Lung (tissue), 12 donors: ENCODE data around the gene NEK5. TPM values are rescaled to one million over a fixed set of nuclear protein-coding genes. Genes with fewer than 3 reads are reported as not detected.

Experiments
- ATAC-seq: fragments of 200-7000 bp; cut with Tn5 transposase; one replicate; pipeline ENCODE4 v1.9.1; 2020; ENCODE audit warnings: moderate number of reproducible peaks; ENCODE audit not compliant: insufficient read depth, low FRiP score
- DNase-seq, 3 donors: peaks; one replicate each; pipeline ENCODE4 v3.0.0-alpha.2; 2013 to 2017
- H3K27ac ChIP-seq, 2 donors: one replicate each; pipeline ENCODE4 v1.5.1; 2013; ENCODE audit warnings: mild to moderate bottlenecking in 2 of 2, moderate library complexity in 2 of 2, control low read depth in 1 of 2, inconsistent platforms in 1 of 2, low read depth in 1 of 2, low read length in 1 of 2
- H3K27me3 ChIP-seq, 3 donors: one replicate each; pipeline ENCODE4 v1.5.1; 2013; ENCODE audit warnings: low read length in 2 of 3; ENCODE audit not compliant: control insufficient read depth in 3 of 3, insufficient read depth in 3 of 3
- H3K36me3 ChIP-seq, 4 donors: one replicate each; pipeline ENCODE4 v1.5.1; 2013; ENCODE audit warnings: low read length in 4 of 4, mild to moderate bottlenecking in 1 of 4, moderate library complexity in 1 of 4; ENCODE audit not compliant: control insufficient read depth in 4 of 4, insufficient read depth in 4 of 4
- H3K4me1 ChIP-seq, 5 donors: one replicate each; pipeline ENCODE4 v1.5.1; 2013; ENCODE audit warnings: low read length in 5 of 5, mild to moderate bottlenecking in 2 of 5, moderate library complexity in 1 of 5; ENCODE audit not compliant: control insufficient read depth in 5 of 5, insufficient read depth in 5 of 5
- H3K4me3 ChIP-seq: one replicate; pipeline ENCODE4 v1.5.1; 2013; ENCODE audit warnings: mild to moderate bottlenecking, control low read depth, moderate library complexity
- H3K9ac ChIP-seq, 2 donors: one replicate each; pipeline ENCODE4 v1.5.1; 2013; ENCODE audit warnings: low read length in 2 of 2, control low read depth in 1 of 2; ENCODE audit not compliant: insufficient read depth in 1 of 2
- H3K9me3 ChIP-seq, 4 donors: one replicate each; pipeline ENCODE4 v1.5.1; 2013; ENCODE audit warnings: low read length in 3 of 4, mild to moderate bottlenecking in 1 of 4, moderate library complexity in 1 of 4; ENCODE audit not compliant: control insufficient read depth in 4 of 4, insufficient read depth in 3 of 4
- WGBS, 2 donors: extraction: QIAGEN DNeasy Blood & Tissue Kit; methylation state at CpG; one replicate each; pipeline ENCODE4 v1.1.7; 2013; 5-methylcytosine and 5-hydroxymethylcytosine counted together
- polyA plus RNA-seq, 2 donors: library from polyadenylated mRNA; stranded (reverse); fragments of 200-250 nt; gene quantifications; one replicate each; pipeline ENCODE4 v1.2.1, GENCODE V29; 2013
- total RNA-seq, 2 donors: library from RNA; depleted of rRNA in 1 of 2; stranded (reverse); fragments of >200 nt in 1 of 2; gene quantifications; one replicate each; pipeline ENCODE4 v1.2.1, GENCODE V29; 2014 to 2021
- TF ChIP-seq, protein P1 (sequence below): IDR thresholded peaks from 2 replicates; pipeline ENCODE4 v1.5.1; 2012; ENCODE audit warnings: mild to moderate bottlenecking; ENCODE audit errors: control extremely low read depth, extremely low read depth
- donor health status: control.
- donor health status: control.
- donor health status: Bipolar disorder and iron deficiency.
- donor health status: healthy.
- donor health status: DM: yes; HTN: yes; CAD: no.

The NEK5 gene
- total and polyA plus RNA-seq, 4 donors = 2.1 to 13.3 (median 6.1) TPM

DNA sequence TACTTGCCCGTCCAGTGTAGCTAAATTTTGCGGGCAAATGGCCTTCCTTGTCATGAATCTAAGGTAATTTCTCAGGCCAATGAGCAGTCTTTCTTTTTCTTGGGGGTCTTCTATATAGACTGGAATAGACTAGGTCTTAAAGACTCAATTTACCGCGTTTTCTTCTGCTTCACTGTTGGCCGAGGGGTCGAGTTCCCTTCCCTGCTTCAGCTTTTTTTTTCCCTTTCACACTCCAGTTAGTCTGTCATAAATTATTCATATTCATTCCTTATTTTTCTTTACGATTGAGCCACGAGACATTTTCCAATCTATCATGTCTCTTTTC lies 116.4 kb downstream of the NEK5 start:
- TF ChIP-seq, protein P1, sequence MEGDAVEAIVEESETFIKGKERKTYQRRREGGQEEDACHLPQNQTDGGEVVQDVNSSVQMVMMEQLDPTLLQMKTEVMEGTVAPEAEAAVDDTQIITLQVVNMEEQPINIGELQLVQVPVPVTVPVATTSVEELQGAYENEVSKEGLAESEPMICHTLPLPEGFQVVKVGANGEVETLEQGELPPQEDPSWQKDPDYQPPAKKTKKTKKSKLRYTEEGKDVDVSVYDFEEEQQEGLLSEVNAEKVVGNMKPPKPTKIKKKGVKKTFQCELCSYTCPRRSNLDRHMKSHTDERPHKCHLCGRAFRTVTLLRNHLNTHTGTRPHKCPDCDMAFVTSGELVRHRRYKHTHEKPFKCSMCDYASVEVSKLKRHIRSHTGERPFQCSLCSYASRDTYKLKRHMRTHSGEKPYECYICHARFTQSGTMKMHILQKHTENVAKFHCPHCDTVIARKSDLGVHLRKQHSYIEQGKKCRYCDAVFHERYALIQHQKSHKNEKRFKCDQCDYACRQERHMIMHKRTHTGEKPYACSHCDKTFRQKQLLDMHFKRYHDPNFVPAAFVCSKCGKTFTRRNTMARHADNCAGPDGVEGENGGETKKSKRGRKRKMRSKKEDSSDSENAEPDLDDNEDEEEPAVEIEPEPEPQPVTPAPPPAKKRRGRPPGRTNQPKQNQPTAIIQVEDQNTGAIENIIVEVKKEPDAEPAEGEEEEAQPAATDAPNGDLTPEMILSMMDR = no peak
- H3K9ac ChIP-seq = peak overlapping the region; percentile 78
- DNase-seq (no peak), ATAC-seq (no peak)
- H3K9me3 ChIP-seq = no peaks in the 10 kb centered on the region
- H3K4me1 ChIP-seq = peaks cover 3 to 22% (median 10%) of the 10 kb centered on the region in 5 donors
- H3K4me3 ChIP-seq = peak overlapping the region; percentile 98
- H3K27me3 ChIP-seq = no peaks in the 10 kb centered on the region
- 1% methylated on average over 8 of the region's 8 CpGs for WGBS, 2 donors
- H3K36me3 ChIP-seq = peaks cover 0 to under 1% (median 0%) of the 10 kb centered on the region in 4 donors
- peak overlapping the region; percentile 85 to 90 for H3K27ac ChIP-seq

DNA sequence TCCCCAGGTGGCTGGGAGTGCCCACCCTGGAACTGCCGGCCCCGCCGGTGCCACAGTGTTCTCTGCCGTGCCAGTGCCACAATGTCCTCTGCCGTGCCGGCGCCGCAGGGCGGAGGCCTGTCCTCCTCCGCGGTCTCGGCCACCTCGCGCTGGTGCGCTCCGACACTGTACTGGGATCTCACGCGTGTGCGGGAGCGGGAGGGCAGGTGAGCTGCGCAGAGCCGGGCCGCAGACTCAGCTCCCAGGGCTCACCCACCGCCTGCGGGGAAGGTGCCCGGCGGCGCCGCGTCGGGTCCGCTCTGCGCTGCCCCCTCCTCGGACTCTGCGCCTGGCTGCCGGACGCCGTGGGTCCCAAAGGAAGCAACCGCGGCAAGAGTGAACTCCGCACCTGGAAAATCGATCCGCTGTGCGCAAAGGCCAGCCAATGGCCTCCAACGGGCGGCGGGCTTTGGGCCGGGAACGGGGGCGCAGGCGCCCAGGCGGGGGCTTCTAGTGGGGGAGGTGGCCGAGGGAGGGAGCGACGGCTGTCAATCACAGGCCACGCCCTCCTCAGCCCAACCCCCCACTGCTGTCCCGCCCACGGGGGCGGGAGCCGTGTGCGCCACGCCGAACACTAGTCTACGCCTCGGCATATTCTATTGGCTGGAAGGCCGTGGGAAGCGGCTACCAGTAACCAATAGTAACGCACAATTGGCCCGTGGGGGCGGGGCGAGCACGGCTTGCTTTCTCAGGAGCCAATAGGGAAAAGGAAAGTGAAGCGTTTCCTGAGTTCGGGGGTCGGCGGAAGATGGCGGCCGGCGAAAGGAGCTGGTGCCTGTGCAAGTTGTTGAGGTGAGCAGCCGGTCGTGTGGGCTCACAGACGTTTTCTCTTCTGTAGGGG lies 117.0 kb downstream of the NEK5 start, which contains the start of gene ALG11:
ALG11 (plus strand) TSS at position 767 of the 880 bp plus-strand sequence; CDS start at position 788, 21 bp downstream.
- Histone ChIP-seq H3K9me3 (no peaks in the 10 kb centered on the region), H3K9ac (peak within 1 kb of the TSS; percentile 78), H3K27me3 (no peaks in the 10 kb centered on the region), H3K27ac (peak within 1 kb of the TSS; percentile 85 to 90), H3K4me1 (peaks cover 3 to 22% (median 10%) of the 10 kb centered on the region in 5 donors), H3K36me3 (no peaks in the 10 kb centered on the region), H3K4me3 (peak within 1 kb of the TSS; percentile 98)
- WGBS, 2 donors = 0% methylated on average over 58 to 82 of the region's 82 CpGs
- peak; percentile 99 for DNase-seq
- ATAC-seq = peak; percentile 100
- TF ChIP-seq, protein P1 = no peak

DNA sequence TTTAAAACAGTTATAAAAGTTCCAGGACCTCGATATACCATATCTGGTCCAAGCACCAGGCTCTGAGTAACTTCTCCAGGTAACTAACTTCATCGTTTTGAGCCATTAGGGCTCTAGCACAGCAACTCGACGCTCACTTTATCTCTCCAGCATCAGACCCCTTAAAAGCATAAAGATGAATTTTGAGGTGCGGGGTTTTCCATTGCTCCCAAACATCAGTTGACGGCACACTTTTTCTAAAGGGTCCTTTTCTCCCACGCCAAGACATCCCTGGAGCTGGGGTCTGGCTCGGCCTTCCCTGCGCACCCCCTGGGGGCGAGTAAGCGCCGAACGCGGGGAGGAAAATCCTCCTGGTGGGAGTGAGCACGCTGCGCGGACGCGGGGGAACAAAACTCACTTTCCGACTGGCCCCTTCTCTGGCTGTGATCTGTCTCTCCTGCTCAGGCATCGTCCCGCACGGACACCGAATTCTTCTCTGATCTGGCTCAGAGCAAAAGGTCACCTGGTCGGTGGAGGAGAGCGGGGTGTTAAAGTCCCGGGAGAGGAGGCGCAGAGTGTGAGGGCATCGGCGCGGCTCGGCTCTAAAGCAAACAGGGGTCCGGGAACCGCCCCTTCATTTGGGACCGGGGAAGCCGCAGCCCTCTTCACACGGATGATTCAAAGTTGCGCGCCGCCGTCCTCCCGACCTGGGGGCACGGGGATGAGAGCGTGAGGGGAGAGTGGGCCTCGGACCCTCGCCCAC lies 117.8 kb downstream of the NEK5 start, which contains the start of gene ATP7B:
ATP7B (minus strand) TSS at position 561 of the 742 bp plus-strand sequence; CDS start at position 448, 113 bp downstream.
- Histone ChIP-seq H3K27me3 (no peaks in the 10 kb centered on the region), H3K27ac (peak within 1 kb of the TSS; percentile 85 to 90), H3K9ac (peak within 1 kb of the TSS; percentile 78), H3K36me3 (no peaks in the 10 kb centered on the region), H3K9me3 (no peaks in the 10 kb centered on the region), H3K4me3 (peak within 1 kb of the TSS; percentile 98), H3K4me1 (peaks cover 3 to 22% (median 10%) of the 10 kb centered on the region in 5 donors)
- DNase-seq (peak in 2 of 3 donors; percentile 45 to 46), ATAC-seq (no peak)
- WGBS, 2 donors = 4% methylated on average over 44 to 46 of the region's 46 CpGs
- TF ChIP-seq, protein P1 = no peak
